GM12872 (cell line): ENCODE results near the gene RNF11.

Experiments
- TF ChIP-seq, protein P1 (sequence below): IDR thresholded peaks from 3 replicates; pipeline ENCODE4 v1.5.1; 2011; ENCODE audit warnings: low read depth, mild to moderate bottlenecking, low read length, moderate library complexity; ENCODE audit not compliant: insufficient read depth

Gene RNF11

DNA sequence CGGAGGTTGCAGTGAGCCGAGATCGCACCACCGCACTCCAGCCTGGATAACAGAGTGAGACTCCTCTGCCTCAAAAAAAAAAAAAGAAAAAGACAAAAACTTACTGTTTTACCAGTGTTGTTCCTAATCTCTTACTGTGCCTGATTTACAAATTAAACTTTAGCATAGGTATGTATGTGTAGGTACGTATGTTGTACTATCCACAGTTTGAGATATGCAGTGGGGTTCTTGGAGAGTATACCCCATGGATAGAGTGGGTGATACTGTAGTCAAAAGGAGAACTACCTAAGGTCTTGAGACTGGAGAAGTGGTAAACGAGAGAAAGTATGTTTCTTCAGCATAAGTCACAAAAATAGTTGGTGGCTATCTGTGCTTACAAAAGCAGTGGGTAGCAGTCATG, 38.6 kb downstream of the RNF11 start:
- TF ChIP-seq, protein P1, sequence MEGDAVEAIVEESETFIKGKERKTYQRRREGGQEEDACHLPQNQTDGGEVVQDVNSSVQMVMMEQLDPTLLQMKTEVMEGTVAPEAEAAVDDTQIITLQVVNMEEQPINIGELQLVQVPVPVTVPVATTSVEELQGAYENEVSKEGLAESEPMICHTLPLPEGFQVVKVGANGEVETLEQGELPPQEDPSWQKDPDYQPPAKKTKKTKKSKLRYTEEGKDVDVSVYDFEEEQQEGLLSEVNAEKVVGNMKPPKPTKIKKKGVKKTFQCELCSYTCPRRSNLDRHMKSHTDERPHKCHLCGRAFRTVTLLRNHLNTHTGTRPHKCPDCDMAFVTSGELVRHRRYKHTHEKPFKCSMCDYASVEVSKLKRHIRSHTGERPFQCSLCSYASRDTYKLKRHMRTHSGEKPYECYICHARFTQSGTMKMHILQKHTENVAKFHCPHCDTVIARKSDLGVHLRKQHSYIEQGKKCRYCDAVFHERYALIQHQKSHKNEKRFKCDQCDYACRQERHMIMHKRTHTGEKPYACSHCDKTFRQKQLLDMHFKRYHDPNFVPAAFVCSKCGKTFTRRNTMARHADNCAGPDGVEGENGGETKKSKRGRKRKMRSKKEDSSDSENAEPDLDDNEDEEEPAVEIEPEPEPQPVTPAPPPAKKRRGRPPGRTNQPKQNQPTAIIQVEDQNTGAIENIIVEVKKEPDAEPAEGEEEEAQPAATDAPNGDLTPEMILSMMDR, result no peak

DNA sequence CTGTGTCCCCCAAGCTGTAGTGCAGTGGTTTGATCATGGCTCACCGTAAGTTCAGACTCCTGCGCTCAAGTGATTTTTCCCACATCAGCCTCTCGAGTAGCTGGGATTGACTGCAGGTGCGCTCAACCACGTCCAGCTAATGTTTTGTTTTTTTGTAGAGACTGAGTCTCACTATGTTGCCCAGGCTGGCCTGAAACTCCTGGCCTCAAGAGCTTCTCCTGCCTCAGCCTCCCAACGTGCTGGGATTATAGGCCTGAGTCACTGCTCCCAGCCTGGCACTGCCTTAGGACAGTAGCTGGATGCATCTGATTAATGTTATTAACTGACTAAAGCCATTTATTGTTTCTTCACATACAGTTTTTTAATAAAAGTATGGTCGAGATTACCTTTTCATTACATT, 40.2 kb downstream of the RNF11 start:
- TF ChIP-seq, protein P1, result no peak

DNA sequence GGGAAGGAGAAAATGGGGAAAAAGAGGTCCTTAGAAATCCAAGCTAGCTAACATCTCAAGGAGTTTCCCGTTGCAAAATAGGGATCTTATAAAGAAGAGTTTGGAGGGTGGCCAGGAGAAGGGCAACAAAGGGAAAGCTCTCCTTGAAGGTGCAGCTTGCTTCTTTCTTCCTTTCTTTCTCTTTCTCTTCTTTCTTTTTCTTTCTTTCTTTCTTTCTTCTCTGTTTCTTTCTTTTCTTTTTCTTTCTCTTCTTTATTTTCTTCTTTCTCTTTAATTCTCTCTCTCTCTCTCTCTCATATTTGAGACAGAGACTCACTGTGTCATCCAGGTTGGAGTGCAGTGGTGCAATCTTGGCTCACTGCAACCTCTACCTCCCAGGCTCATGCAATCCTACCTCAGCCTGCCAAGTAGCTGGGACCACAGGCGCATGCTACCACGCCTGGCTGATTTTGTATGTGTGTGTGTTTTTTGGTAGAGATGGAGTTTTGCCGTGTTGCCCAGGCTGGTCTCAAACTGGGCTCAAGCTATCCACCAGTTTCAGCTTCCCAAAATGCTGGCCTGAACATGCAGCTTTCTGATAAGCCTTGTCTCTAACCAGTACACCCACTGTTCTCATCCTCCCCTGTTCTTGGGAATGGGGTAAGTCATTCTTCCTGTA, 44.4 kb downstream of the RNF11 start:
- TF ChIP-seq, protein P1, result no peak

DNA sequence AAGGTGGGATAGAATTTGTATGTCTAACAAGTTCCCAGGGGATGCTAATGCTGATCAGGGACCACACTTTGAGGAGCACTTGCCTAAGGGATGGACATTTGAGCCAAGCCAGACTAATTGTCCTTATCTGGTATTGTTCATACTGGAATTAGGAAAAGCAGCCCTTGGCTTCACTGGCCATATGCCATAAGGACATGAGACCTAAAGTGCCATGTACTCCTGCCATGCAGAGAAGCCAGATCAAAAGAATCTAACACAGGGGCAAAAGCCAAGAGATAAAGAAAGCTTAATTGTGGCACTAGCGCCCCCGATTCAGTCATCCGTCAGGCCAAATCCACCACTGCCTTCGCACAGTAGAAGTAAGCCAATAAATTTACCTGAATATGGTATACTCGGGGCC, 45.7 kb downstream of the RNF11 start:
- TF ChIP-seq, protein P1, result no peak

DNA sequence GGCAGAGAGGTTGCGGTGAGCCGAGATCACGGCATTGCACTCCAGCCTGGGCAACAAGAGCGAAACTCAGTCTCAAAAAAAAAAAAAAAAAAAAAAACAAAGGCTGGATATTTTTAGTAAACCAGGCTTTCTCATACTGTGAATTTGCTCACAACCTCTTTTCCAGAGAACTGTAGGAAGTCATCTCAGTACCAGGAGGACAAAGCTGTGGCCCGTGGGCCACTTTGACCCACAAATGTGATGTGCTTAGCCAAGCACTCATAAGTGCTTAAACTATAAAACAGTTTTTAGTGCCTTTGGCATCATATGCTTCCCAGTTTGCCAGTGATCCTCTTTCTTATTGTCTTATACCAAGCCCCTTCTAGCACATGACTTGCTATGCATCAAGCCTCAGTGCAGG, 46.5 kb downstream of the RNF11 start:
- TF ChIP-seq, protein P1, result no peak

DNA sequence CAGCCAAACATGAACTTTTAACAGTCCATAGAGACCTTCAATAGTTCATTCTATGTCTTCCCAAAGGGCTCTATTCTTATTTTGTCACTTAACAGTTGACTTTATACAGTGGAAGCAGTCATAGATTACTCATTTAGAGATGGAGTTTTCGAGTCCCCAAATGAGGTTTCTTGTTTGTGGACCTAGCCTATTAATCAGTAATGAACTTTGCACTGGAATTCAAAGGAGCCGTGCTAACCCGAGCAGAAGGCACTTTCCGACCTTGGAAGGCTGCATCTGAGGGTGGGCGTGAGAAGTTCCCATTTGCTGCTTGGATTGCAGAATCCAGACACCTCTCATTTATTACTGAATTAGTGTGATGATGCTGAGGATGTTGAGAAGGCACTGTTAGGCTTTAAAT, 47.9 kb downstream of the RNF11 start:
- TF ChIP-seq, protein P1, result no peak

DNA sequence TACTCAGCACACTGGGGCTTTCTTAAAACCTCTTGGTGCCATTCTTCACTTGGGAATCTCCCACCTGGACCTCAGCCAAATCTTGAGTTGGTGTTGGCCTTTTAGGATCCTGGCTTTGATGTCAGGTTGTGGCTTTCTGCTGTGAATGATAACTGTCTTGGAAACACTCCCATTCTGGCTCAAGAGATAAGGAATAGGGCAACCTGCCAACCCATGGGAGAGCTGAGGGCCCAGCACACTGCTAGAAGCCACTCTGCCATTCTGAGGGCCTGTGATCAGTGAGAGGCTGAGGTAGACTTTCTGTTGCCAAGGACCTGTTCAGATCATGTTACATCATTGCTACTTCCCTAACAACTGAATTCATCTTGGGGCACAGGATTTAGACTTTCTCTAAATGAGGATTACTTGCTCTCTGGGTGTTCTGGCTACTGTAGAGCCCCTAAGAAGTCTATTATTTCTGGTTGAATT, 48.4 kb downstream of the RNF11 start:
- TF ChIP-seq, protein P1, result no peak
